Hair follicular keratinocyte (primary cell): ENCODE data around the gene UBE2K. TPM values are rescaled to one million over a fixed set of nuclear protein-coding genes. Genes with fewer than 3 reads are reported as not detected.

Source experiments
- total RNA-seq: library from RNA; depleted of rRNA; stranded (reverse); fragments of >200 nt; gene quantifications from 2 replicates; pipeline ENCODE4 v1.2.3, GENCODE V29; 2015

UBE2K gene, protein sequence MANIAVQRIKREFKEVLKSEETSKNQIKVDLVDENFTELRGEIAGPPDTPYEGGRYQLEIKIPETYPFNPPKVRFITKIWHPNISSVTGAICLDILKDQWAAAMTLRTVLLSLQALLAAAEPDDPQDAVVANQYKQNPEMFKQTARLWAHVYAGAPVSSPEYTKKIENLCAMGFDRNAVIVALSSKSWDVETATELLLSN
- 23.9 and 54.6 TPM in 2 replicates for total RNA-seq

DNA sequence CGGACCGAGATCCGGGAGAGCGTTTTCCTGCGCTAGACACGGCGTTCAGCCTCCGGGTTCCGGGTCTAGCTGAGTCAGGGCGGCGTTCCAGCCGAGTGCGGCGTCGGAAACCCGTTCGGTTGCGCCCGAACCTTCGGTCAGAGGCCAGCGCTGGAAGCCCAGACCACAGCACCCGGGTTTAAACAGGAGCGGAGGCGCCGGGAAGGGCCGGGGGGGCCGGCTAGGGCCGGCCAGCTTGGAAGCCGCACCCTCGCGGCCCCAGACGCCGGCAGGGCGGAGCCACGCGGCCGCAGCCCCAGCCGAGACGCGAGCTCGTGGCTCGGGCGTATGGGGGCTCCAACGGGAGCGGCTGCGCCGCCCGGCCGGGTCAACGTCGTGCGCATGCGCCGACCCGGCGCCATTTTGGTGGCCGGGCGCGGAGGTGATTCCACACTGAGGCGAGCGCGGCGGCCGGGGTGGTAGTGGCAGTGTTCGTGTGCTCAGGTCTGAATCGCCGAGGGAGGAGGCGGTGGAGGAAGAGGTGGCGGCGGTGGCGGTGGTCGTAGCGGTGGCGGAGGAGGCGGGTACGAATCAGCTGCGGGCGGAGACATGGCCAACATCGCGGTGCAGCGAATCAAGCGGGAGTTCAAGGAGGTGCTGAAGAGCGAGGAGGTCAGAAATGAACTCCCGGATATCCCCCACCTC lies at the start of gene UBE2K:
Gene UBE2K, plus strand, starts transcription at position 397 of the 684 bp plus-strand sequence. Its CDS starts 192 bp downstream, at position 589.

Other genes starting within 250 kb of the UBE2K start
- 4,388 and 5,094 TPM in 2 replicates for gene RPL9, start 239.2 kb upstream of the UBE2K start, total RNA-seq
- gene LIAS, start 239.1 kb upstream of the UBE2K start, total RNA-seq: 14.3 and 14.6 TPM in 2 replicates
- 31.9 and 45.1 TPM in 2 replicates for gene UGDH, start 170.7 kb upstream of the UBE2K start, total RNA-seq
- 13.1 and 14.1 TPM in 2 replicates for gene SMIM14, start 59.3 kb upstream of the UBE2K start, total RNA-seq